Astrocyte (in vitro differentiated cells and primary cell): Measurements from ENCODE around the gene IRF9. TPM values are rescaled to one million over a fixed set of nuclear protein-coding genes. Genes with fewer than 3 reads are reported as not detected.

Source experiments
- DNase-seq: peaks from one replicate; pipeline ENCODE4 v3.0.0-alpha.2; 2010; ENCODE audit warnings: low read depth
- FAIRE-seq: peaks from 2 replicates; lab custom pipeline; 2011; peaks lifted over from hg19 to GRCh38; lab: Jason Lieb, UNC
- H2AFZ ChIP-seq: 2 replicates; pipeline ENCODE4 v1.6.0; 2012; ENCODE audit warnings: low read depth, low read length, inconsistent platforms
- H3K27ac ChIP-seq: 2 replicates; pipeline ENCODE4 v1.5.1; 2011; ENCODE audit warnings: low read depth, low read length, inconsistent platforms
- H3K27me3 ChIP-seq: 2 replicates; pipeline ENCODE4 v1.6.0; 2011; ENCODE audit warnings: low read length, inconsistent platforms; ENCODE audit not compliant: insufficient read depth
- H3K36me3 ChIP-seq: 2 replicates; pipeline ENCODE4 v1.5.1; 2011; ENCODE audit warnings: low read length, inconsistent platforms; ENCODE audit not compliant: insufficient read depth
- H3K4me1 ChIP-seq: 2 replicates; pipeline ENCODE4 v1.5.1; 2011; ENCODE audit warnings: low read length, inconsistent platforms; ENCODE audit not compliant: insufficient read depth
- H3K4me2 ChIP-seq: 2 replicates; pipeline ENCODE4 v1.6.0; 2012; ENCODE audit warnings: low read length, inconsistent platforms
- H3K4me3 ChIP-seq: 2 replicates; pipeline ENCODE4 v1.5.1; 2011; ENCODE audit warnings: low read depth, mild to moderate bottlenecking, low read length, inconsistent platforms; ENCODE audit not compliant: insufficient read depth
- H3K79me2 ChIP-seq: 2 replicates; pipeline ENCODE4 v1.6.0; 2012; ENCODE audit warnings: mild to moderate bottlenecking, low read length, inconsistent platforms; ENCODE audit not compliant: insufficient read depth
- H3K9ac ChIP-seq: 2 replicates; pipeline ENCODE4 v1.6.0; 2012; ENCODE audit warnings: mild to moderate bottlenecking, low read length, inconsistent platforms
- H3K9me3 ChIP-seq: 2 replicates; pipeline ENCODE4 v1.5.1; 2012; ENCODE audit warnings: low read depth, mild to moderate bottlenecking, low read length, inconsistent platforms; ENCODE audit not compliant: insufficient read depth
- H4K20me1 ChIP-seq: 2 replicates; pipeline ENCODE4 v1.6.0; 2012; ENCODE audit warnings: low read length, inconsistent platforms; ENCODE audit not compliant: insufficient read depth
- H3K27ac Mint-ChIP-seq: one replicate; pipeline ENCODE4 v1.8.0; 2021; ENCODE audit warnings: mild to moderate bottlenecking, mixed read lengths; ENCODE audit not compliant: unreplicated experiment
- H3K27me3 Mint-ChIP-seq: one replicate; pipeline ENCODE4 v1.8.0; 2021; ENCODE audit warnings: low read depth, mixed read lengths; ENCODE audit not compliant: unreplicated experiment
- H3K36me3 Mint-ChIP-seq: one replicate; pipeline ENCODE4 v1.8.0; 2021; ENCODE audit warnings: low read depth, mixed read lengths; ENCODE audit not compliant: unreplicated experiment
- H3K4me1 Mint-ChIP-seq: one replicate; pipeline ENCODE4 v1.8.0; 2021; ENCODE audit warnings: low read depth, mixed read lengths; ENCODE audit not compliant: unreplicated experiment
- H3K4me3 Mint-ChIP-seq: one replicate; pipeline ENCODE4 v1.8.0; 2021; ENCODE audit warnings: mild to moderate bottlenecking, moderate library complexity, mixed read lengths; ENCODE audit not compliant: unreplicated experiment
- H3K9me3 Mint-ChIP-seq: one replicate; pipeline ENCODE4 v1.8.0; 2021; ENCODE audit warnings: mild to moderate bottlenecking, mixed read lengths; ENCODE audit not compliant: unreplicated experiment
- CTCF ChIP-seq: IDR thresholded peaks from 2 replicates; pipeline ENCODE4 v1.5.1; 2011; ENCODE audit warnings: low read depth, mild to moderate bottlenecking, inconsistent platforms, low read length, moderate library complexity; ENCODE audit not compliant: insufficient read depth
- EZH2 ChIP-seq: IDR thresholded peaks from 2 replicates; pipeline ENCODE4 v1.6.1; 2012; ENCODE audit warnings: mild to moderate bottlenecking, low read length, inconsistent platforms; ENCODE audit not compliant: insufficient read depth
- total RNA-seq: library from RNA; stranded (reverse); gene quantifications from 2 replicates; pipeline ENCODE4 v1.2.1, GENCODE V29; 2021

Gene IRF9
- total RNA-seq, 1 donor from 2014 or later: 76.0 TPM

GRCh38 chr14:24146978-24147760 lies 13.9 kb upstream of the IRF9 start, which contains the start of gene RNF31:
TSS of gene RNF31 (plus strand) at chr14:24147498. CDS start at chr14:24147699, 201 bp downstream.
- peaks cover 36% of the 10 kb centered on the region for H4K20me1 ChIP-seq
- peak within 1 kb of the TSS; percentile 93 for H3K4me3 ChIP-seq
- no peaks in the 10 kb centered on the region for H3K27me3 ChIP-seq
- Mint-ChIP-seq H3K36me3 (peaks cover 3% of the 10 kb centered on the region), H3K9me3 (no peaks in the 10 kb centered on the region), H3K4me3 (peak within 1 kb of the TSS; percentile 96), H3K27ac (peak within 1 kb of the TSS; percentile 88), H3K4me1 (peaks cover 27% of the 10 kb centered on the region), H3K27me3 (no peaks in the 10 kb centered on the region)
- H3K79me2 ChIP-seq: peaks cover 55% of the 10 kb centered on the region
- H2AFZ ChIP-seq: peak within 1 kb of the TSS; percentile 79
- H3K9ac ChIP-seq: peak within 1 kb of the TSS; percentile 87
- peaks cover 25% of the 10 kb centered on the region for H3K4me1 ChIP-seq
- peak within 1 kb of the TSS; percentile 96 for H3K4me2 ChIP-seq
- DNase-seq: peak; percentile 95
- peaks cover 31% of the 10 kb centered on the region for H3K36me3 ChIP-seq
- no peak for FAIRE-seq
- TF ChIP-seq CTCF (no peak), EZH2 (no peak)
- peak within 1 kb of the TSS; percentile 83 for H3K27ac ChIP-seq
- H3K9me3 ChIP-seq: no peaks in the 10 kb centered on the region

- FAIRE-seq (no peak), DNase-seq (no peak)
- no peak for TF ChIP-seq EZH2
- Histone ChIP-seq H3K4me2 (peak overlapping the region; percentile 96), H3K36me3 (peaks cover 31% of the 10 kb centered on the region), H3K9ac (peak overlapping the region; percentile 87), H3K27me3 (no peaks in the 10 kb centered on the region), H3K4me1 (peaks cover 25% of the 10 kb centered on the region), H3K79me2 (peaks cover 55% of the 10 kb centered on the region), H4K20me1 (peaks cover 36% of the 10 kb centered on the region), H2AFZ (peak overlapping the region; percentile 74), H3K4me3 (peak overlapping the region; percentile 93), H3K9me3 (no peaks in the 10 kb centered on the region), H3K27ac (peak overlapping the region; percentile 47)
- Mint-ChIP-seq H3K9me3 (no peaks in the 10 kb centered on the region), H3K27ac (peak overlapping the region; percentile 68), H3K4me1 (peaks cover 26% of the 10 kb centered on the region), H3K27me3 (no peaks in the 10 kb centered on the region), H3K36me3 (peaks cover 3% of the 10 kb centered on the region), H3K4me3 (peak overlapping the region; percentile 87)
Observed at GRCh38 chr14:24147761-24148428, 13.2 kb upstream of the IRF9 start.

- DNase-seq (no peak), FAIRE-seq (no peak)
- peaks cover 14% of the 10 kb centered on the region for H3K4me1 Mint-ChIP-seq
Observed at GRCh38 chr14:24149302-24149969, 11.6 kb upstream of the IRF9 start.

More at GRCh38 chr14:24149302-24149969, 11.6 kb upstream of the IRF9 start:
- Mint-ChIP-seq H3K36me3 (peaks cover 3% of the 10 kb centered on the region), H3K4me3 (peak overlapping the region; percentile 87), H3K9me3 (no peaks in the 10 kb centered on the region), H3K27ac (no peak overlapping the region), H3K27me3 (no peaks in the 10 kb centered on the region)
- Histone ChIP-seq H3K4me2 (no peak overlapping the region), H3K9me3 (no peaks in the 10 kb centered on the region), H3K4me1 (peaks cover 16% of the 10 kb centered on the region), H3K79me2 (peaks cover 50% of the 10 kb centered on the region), H3K27ac (no peak overlapping the region), H3K36me3 (peaks cover 31% of the 10 kb centered on the region), H3K27me3 (no peaks in the 10 kb centered on the region), H3K4me3 (no peak overlapping the region), H3K9ac (no peak overlapping the region), H4K20me1 (peaks cover 36% of the 10 kb centered on the region), H2AFZ (no peak overlapping the region)
- TF ChIP-seq CTCF: no peak
- no peak for TF ChIP-seq EZH2
